Mesenteric fat pad (tissue), 1 donor: ENCODE data around the gene CDH13. TPM values are rescaled to one million over a fixed set of nuclear protein-coding genes. Genes with fewer than 3 reads are reported as not detected.

Experiments
- DNase-seq: peaks from one replicate; pipeline ENCODE4 v3.0.0-alpha.2; 2020; ENCODE audit warnings: low spot score
- microRNA-seq: library from miRNA; unstranded; fragments of <30 nt; microRNA quantifications from one replicate; pipeline ENCODE4 v1.2.0, GENCODE V29; 2020; ENCODE audit warnings: borderline number of aligned reads
- total RNA-seq: library from RNA; stranded (reverse); fragmentation: NEBNext Ultra II Directional; extraction: Animal tissue kit (Norgen Biotek cat#: 25700); gene quantifications from one replicate; pipeline ENCODE4 v1.2.1, GENCODE V29; 2021
- donor health status: DM: yes; HTN: yes; CAD: no.

CDH13 gene
- total RNA-seq, 1 donor from 2014 or later = 18.3 TPM

DNA sequence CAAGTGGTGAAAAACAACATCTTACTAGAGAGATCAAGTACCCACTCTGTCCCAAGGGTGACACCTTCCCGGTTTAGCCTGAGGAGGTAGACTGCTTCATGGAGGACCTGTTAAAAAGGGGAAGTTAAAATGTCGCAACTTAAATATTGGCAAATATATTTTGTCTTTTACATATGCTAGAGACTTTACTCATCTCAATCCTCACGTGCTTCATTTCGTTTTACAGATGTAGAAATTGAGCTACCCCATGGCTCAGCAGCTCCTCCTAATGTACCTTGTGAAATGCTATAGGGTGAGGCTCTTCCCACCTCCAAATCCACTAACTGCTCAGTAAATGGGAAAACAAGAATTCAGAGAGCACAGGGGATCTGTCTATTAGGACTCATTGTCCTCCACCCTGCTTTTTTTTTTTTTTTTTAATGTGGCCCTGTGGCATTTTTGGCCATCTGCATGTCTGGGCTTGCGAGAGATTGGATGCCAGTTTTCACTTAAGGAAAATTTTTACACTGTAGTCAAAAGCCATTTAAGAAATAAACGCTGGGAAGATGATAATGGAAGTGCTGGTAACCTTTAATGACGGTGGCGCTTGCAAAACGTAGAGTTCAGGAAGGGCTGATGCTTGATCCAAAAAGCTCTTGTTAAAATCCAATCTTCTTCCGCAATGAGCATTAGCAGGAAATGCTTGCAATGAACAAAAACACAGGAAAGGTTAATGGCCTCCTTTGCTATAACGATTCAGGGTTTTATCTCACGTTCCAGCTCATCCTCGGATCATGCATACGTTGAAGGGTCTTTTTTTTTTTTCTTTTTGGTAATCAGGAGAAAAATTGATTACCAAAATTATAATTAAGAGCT lies 1220.8 kb downstream of the CDH13 start:
- no peak for DNase-seq

GRCh38 chr16:83849421-83849820 lies 1222.7 kb downstream of the CDH13 start:
- no peak for DNase-seq

Small RNAs within 50 kb of the gene (microRNA-seq; reads per million reads assigned to microRNA genes)
- gene MIR3182 (not detected), gene MIR8058 (not detected)
